GM23248 (cell line): ENCODE measurements around the gene EML4.

Experiments
- EZH2 ChIP-seq: fragments of 200-600 bp; sonication (generic); IDR thresholded peaks from 2 replicates; pipeline ENCODE4 v1.6.1; 2018; ENCODE audit warnings: antibody characterized with exemption, mild to moderate bottlenecking; ENCODE audit not compliant: insufficient read depth, poor library complexity, severe bottlenecking
- EZH2phosphoT487 ChIP-seq: fragments of 200-600 bp; sonication (generic); IDR thresholded peaks from 2 replicates; pipeline ENCODE4 v1.6.1; 2018; ENCODE audit warnings: antibody characterized with exemption, moderate library complexity, mild to moderate bottlenecking, low read depth; ENCODE audit not compliant: insufficient read depth

GRCh38 chr2:42124011-42124785 is 45.0 kb upstream of the EML4 start:
- TF ChIP-seq EZH2 (no peak), EZH2phosphoT487 (no peak)
